SH-SY5Y (cell line): ENCODE results near the gene TRABD2A.

Source experiments
- GATA2 ChIP-seq: IDR thresholded peaks from 2 replicates; pipeline ENCODE4 v1.6.1; 2011; ENCODE audit warnings: mild to moderate bottlenecking, low read depth, low read length
- GATA3 ChIP-seq: IDR thresholded peaks from 2 replicates; pipeline ENCODE4 v1.6.1; 2011; ENCODE audit warnings: low read depth, mild to moderate bottlenecking, low read length, moderate library complexity

GRCh38 chr2:84799772-84800171, 81.1 kb downstream of the TRABD2A start:
- TF ChIP-seq GATA3 (no peak), GATA2 (no peak)
